ENCODE measurements around the gene PCDH9.

Gene PCDH9

GRCh38 chr13:66339214-66339613 is 890.9 kb downstream of the PCDH9 start:
- H3K9me3 ChIP-seq (replicated peaks in 1 of 2; ENCODE audit: control insufficient read depth in 2 of 2, insufficient read depth in 1 of 2, low read depth in 1 of 2, low read length in 2 of 2): no peaks in the 10 kb centered on the region
- no peak overlapping the region for H3K27ac ChIP-seq (replicated peaks; ENCODE audit: low read length)
- H3K4me2 ChIP-seq (ENCODE audit: insufficient read depth, low read length, poor library complexity, severe bottlenecking): no peak overlapping the region
- H3K4ac ChIP-seq (ENCODE audit: low read length): no peak overlapping the region
- no peaks in the 10 kb centered on the region for H3K36me3 ChIP-seq (replicated peaks in 1 of 2; ENCODE audit: control insufficient read depth in 2 of 2, insufficient read depth in 2 of 2, low read length in 2 of 2)
- no peak overlapping the region for H3K14ac ChIP-seq (ENCODE audit: low read length)
- no peak overlapping the region for H3K9ac ChIP-seq (ENCODE audit: low read depth, low read length, poor library complexity)
- H3K79me1 ChIP-seq (ENCODE audit: low read depth, low read length): no peaks in the 10 kb centered on the region
- no peak overlapping the region for H2AK5ac ChIP-seq (ENCODE audit: low read depth, low read length)
- H2BK5ac ChIP-seq (ENCODE audit: low read length): no peak overlapping the region
- no peak overlapping the region for H2BK12ac ChIP-seq (ENCODE audit: low read length)
- H3K4me1 ChIP-seq (ENCODE audit: control insufficient read depth in 2 of 2, insufficient read depth in 1 of 2, low read depth in 1 of 2, low read length in 2 of 2): peaks cover 4 to 8% of the 10 kb centered on the region in 2 donors
- no peak overlapping the region for H3K23ac ChIP-seq (ENCODE audit: low read depth, low read length, poor library complexity)
- no peak overlapping the region for H4K91ac ChIP-seq (ENCODE audit: low read depth, low read length, poor library complexity)
- no peak overlapping the region for H2AFZ ChIP-seq (ENCODE audit: low read length)
- no peak overlapping the region for H4K8ac ChIP-seq (ENCODE audit: low read depth, low read length)
- no peaks in the 10 kb centered on the region for H3K27me3 ChIP-seq (ENCODE audit: control insufficient read depth in 3 of 3, insufficient read depth in 3 of 3, low read depth in 1 of 3, low read length in 3 of 3)
- H2BK120ac ChIP-seq (ENCODE audit: low read depth, low read length): no peak overlapping the region
- no peak overlapping the region for H3K4me3 ChIP-seq (ENCODE audit: low read length in 2 of 2)
- no peak overlapping the region for H2BK15ac ChIP-seq (ENCODE audit: low read length)
- DNase-seq (ENCODE audit: low spot score): no peak
- H3K18ac ChIP-seq (ENCODE audit: low read length): no peak overlapping the region

- H2BK120ac ChIP-seq (ENCODE audit: low read depth, low read length): no peak overlapping the region
- no peak overlapping the region for H3K27ac ChIP-seq (replicated peaks; ENCODE audit: low read length)
- no peaks in the 10 kb centered on the region for H3K36me3 ChIP-seq (replicated peaks in 1 of 2; ENCODE audit: control insufficient read depth in 2 of 2, insufficient read depth in 2 of 2, low read length in 2 of 2)
- no peak overlapping the region for H3K4me3 ChIP-seq (ENCODE audit: low read length in 2 of 2)
- no peak overlapping the region for H4K91ac ChIP-seq (ENCODE audit: low read depth, low read length, poor library complexity)
- H2AFZ ChIP-seq (ENCODE audit: low read length): no peak overlapping the region
- no peak overlapping the region for H3K4ac ChIP-seq (ENCODE audit: low read length)
- H3K27me3 ChIP-seq (ENCODE audit: control insufficient read depth in 3 of 3, insufficient read depth in 3 of 3, low read depth in 1 of 3, low read length in 3 of 3): no peaks in the 10 kb centered on the region
- H3K9ac ChIP-seq (ENCODE audit: low read depth, low read length, poor library complexity): no peak overlapping the region
- H3K23ac ChIP-seq (ENCODE audit: low read depth, low read length, poor library complexity): no peak overlapping the region
- peaks cover 4 to 7% of the 10 kb centered on the region in 2 donors for H3K4me1 ChIP-seq (ENCODE audit: control insufficient read depth in 2 of 2, insufficient read depth in 1 of 2, low read depth in 1 of 2, low read length in 2 of 2)
- no peak overlapping the region for H3K14ac ChIP-seq (ENCODE audit: low read length)
- H2BK5ac ChIP-seq (ENCODE audit: low read length): no peak overlapping the region
- no peak overlapping the region for H3K18ac ChIP-seq (ENCODE audit: low read length)
- no peak overlapping the region for H3K4me2 ChIP-seq (ENCODE audit: insufficient read depth, low read length, poor library complexity, severe bottlenecking)
- H2BK15ac ChIP-seq (ENCODE audit: low read length): no peak overlapping the region
- no peaks in the 10 kb centered on the region for H3K9me3 ChIP-seq (replicated peaks in 1 of 2; ENCODE audit: control insufficient read depth in 2 of 2, insufficient read depth in 1 of 2, low read depth in 1 of 2, low read length in 2 of 2)
- H4K8ac ChIP-seq (ENCODE audit: low read depth, low read length): no peak overlapping the region
- H2AK5ac ChIP-seq (ENCODE audit: low read depth, low read length): no peak overlapping the region
- no peak for DNase-seq (ENCODE audit: low spot score)
- H2BK12ac ChIP-seq (ENCODE audit: low read length): no peak overlapping the region
- WGBS, 2 donors (ENCODE audit: extremely low coverage in 2 of 2, insufficient read length in 2 of 2, insufficient replicate concordance in 1 of 2): no CpG with 5 or more reads among the region's 1 CpG
- H3K79me1 ChIP-seq (ENCODE audit: low read depth, low read length): no peaks in the 10 kb centered on the region
Measured at GRCh38 chr13:66338542-66338941, 891.6 kb downstream of the PCDH9 start.

- H3K4me1 ChIP-seq (ENCODE audit: control insufficient read depth in 2 of 2, insufficient read depth in 1 of 2, low read depth in 1 of 2, low read length in 2 of 2): no peaks in the 10 kb centered on the region
- no peak overlapping the region for H2BK5ac ChIP-seq (ENCODE audit: low read length)
- no peak overlapping the region for H4K91ac ChIP-seq (ENCODE audit: low read depth, low read length, poor library complexity)
- no peak overlapping the region for H3K4me3 ChIP-seq (ENCODE audit: low read length in 2 of 2)
- H2AK5ac ChIP-seq (ENCODE audit: low read depth, low read length): no peak overlapping the region
- no peak overlapping the region for H3K23ac ChIP-seq (ENCODE audit: low read depth, low read length, poor library complexity)
- no peak overlapping the region for H3K4me2 ChIP-seq (ENCODE audit: insufficient read depth, low read length, poor library complexity, severe bottlenecking)
- no peak overlapping the region for H3K14ac ChIP-seq (ENCODE audit: low read length)
- H2BK15ac ChIP-seq (ENCODE audit: low read length): no peak overlapping the region
- no peaks in the 10 kb centered on the region for H3K9me3 ChIP-seq (replicated peaks in 1 of 2; ENCODE audit: control insufficient read depth in 2 of 2, insufficient read depth in 1 of 2, low read depth in 1 of 2, low read length in 2 of 2)
- no peak overlapping the region for H2AFZ ChIP-seq (ENCODE audit: low read length)
- H3K4ac ChIP-seq (ENCODE audit: low read length): no peak overlapping the region
- H4K8ac ChIP-seq (ENCODE audit: low read depth, low read length): no peak overlapping the region
- no peaks in the 10 kb centered on the region for H3K27me3 ChIP-seq (ENCODE audit: control insufficient read depth in 3 of 3, insufficient read depth in 3 of 3, low read depth in 1 of 3, low read length in 3 of 3)
- WGBS, 2 donors (ENCODE audit: extremely low coverage in 2 of 2, insufficient read length in 2 of 2, insufficient replicate concordance in 1 of 2): no CpG with 5 or more reads among the region's 4 CpGs
- no peak overlapping the region for H3K18ac ChIP-seq (ENCODE audit: low read length)
- no peak overlapping the region for H3K27ac ChIP-seq (replicated peaks; ENCODE audit: low read length)
- no peak for DNase-seq (ENCODE audit: low spot score)
- no peaks in the 10 kb centered on the region for H3K79me1 ChIP-seq (ENCODE audit: low read depth, low read length)
- H2BK120ac ChIP-seq (ENCODE audit: low read depth, low read length): no peak overlapping the region
- no peaks in the 10 kb centered on the region for H3K36me3 ChIP-seq (replicated peaks in 1 of 2; ENCODE audit: control insufficient read depth in 2 of 2, insufficient read depth in 2 of 2, low read length in 2 of 2)
- no peak overlapping the region for H3K9ac ChIP-seq (ENCODE audit: low read depth, low read length, poor library complexity)
- H2BK12ac ChIP-seq (ENCODE audit: low read length): no peak overlapping the region
Measured at GRCh38 chr13:66335626-66336025, 894.5 kb downstream of the PCDH9 start.

- WGBS, 2 donors (ENCODE audit: extremely low coverage in 2 of 2, insufficient read length in 2 of 2, insufficient replicate concordance in 1 of 2): no CpG with 5 or more reads among the region's 1 CpG
- no peak overlapping the region for H2BK5ac ChIP-seq (ENCODE audit: low read length)
Measured at GRCh38 chr13:66329988-66330451, 900.1 kb downstream of the PCDH9 start.

More at GRCh38 chr13:66329988-66330451, 900.1 kb downstream of the PCDH9 start:
- H2AK5ac ChIP-seq (ENCODE audit: low read depth, low read length): no peak overlapping the region
- H3K36me3 ChIP-seq (replicated peaks in 1 of 2; ENCODE audit: control insufficient read depth in 2 of 2, insufficient read depth in 2 of 2, low read length in 2 of 2): no peaks in the 10 kb centered on the region
- no peak overlapping the region for H3K27ac ChIP-seq (replicated peaks; ENCODE audit: low read length)
- no peak overlapping the region for H3K14ac ChIP-seq (ENCODE audit: low read length)
- H3K4me1 ChIP-seq (ENCODE audit: control insufficient read depth in 2 of 2, insufficient read depth in 1 of 2, low read depth in 1 of 2, low read length in 2 of 2): no peaks in the 10 kb centered on the region
- no peak overlapping the region for H4K91ac ChIP-seq (ENCODE audit: low read depth, low read length, poor library complexity)
- H2AFZ ChIP-seq (ENCODE audit: low read length): peak overlapping the region; percentile 52
- H3K18ac ChIP-seq (ENCODE audit: low read length): no peak overlapping the region
- no peak overlapping the region for H3K4me2 ChIP-seq (ENCODE audit: insufficient read depth, low read length, poor library complexity, severe bottlenecking)
- no peaks in the 10 kb centered on the region for H3K9me3 ChIP-seq (replicated peaks in 1 of 2; ENCODE audit: control insufficient read depth in 2 of 2, insufficient read depth in 1 of 2, low read depth in 1 of 2, low read length in 2 of 2)
- H3K4me3 ChIP-seq (ENCODE audit: low read length in 2 of 2): no peak overlapping the region
- H3K79me1 ChIP-seq (ENCODE audit: low read depth, low read length): no peaks in the 10 kb centered on the region
- no peak overlapping the region for H3K4ac ChIP-seq (ENCODE audit: low read length)
- no peak overlapping the region for H2BK15ac ChIP-seq (ENCODE audit: low read length)
- H4K8ac ChIP-seq (ENCODE audit: low read depth, low read length): no peak overlapping the region
- no peak overlapping the region for H2BK120ac ChIP-seq (ENCODE audit: low read depth, low read length)
- H3K9ac ChIP-seq (ENCODE audit: low read depth, low read length, poor library complexity): no peak overlapping the region
- no peak overlapping the region for H3K23ac ChIP-seq (ENCODE audit: low read depth, low read length, poor library complexity)
- no peak for DNase-seq (ENCODE audit: low spot score)
- H3K27me3 ChIP-seq (ENCODE audit: control insufficient read depth in 3 of 3, insufficient read depth in 3 of 3, low read depth in 1 of 3, low read length in 3 of 3): no peaks in the 10 kb centered on the region
- H2BK12ac ChIP-seq (ENCODE audit: low read length): no peak overlapping the region

Data from neuronal stem cell (in vitro differentiated cells).